ENCODE measurements around the gene MRPL28.
"Not testable (repeated sequence)": the region's sequence is repeated elsewhere in the genome, so short reads cannot be mapped to it uniquely, and the experiment has no call there.

MRPL28 gene

GRCh38 chr16:397736-398332, 27.5 kb upstream of the MRPL28 start:
- H3K27ac Mint-ChIP-seq, result no peak overlapping the region
- H3K4me3 Mint-ChIP-seq, result peak overlapping the region; percentile 64
- H3K4me1 Mint-ChIP-seq (ENCODE audit: low read depth), result peaks cover 21% of the 10 kb centered on the region
- H3K27me3 Mint-ChIP-seq, result no peaks in the 10 kb centered on the region
- H3K36me3 Mint-ChIP-seq, result no peaks in the 10 kb centered on the region
- H3K9me3 Mint-ChIP-seq (ENCODE audit: low read depth), result no peaks in the 10 kb centered on the region

- H3K9me3 Mint-ChIP-seq (ENCODE audit: low read depth), result no peaks in the 10 kb centered on the region
- peaks cover under 1% of the 10 kb centered on the region for H3K36me3 Mint-ChIP-seq
- peaks cover 26% of the 10 kb centered on the region for H3K4me1 Mint-ChIP-seq (ENCODE audit: low read depth)
- H3K27me3 Mint-ChIP-seq, result no peaks in the 10 kb centered on the region
- H3K27ac Mint-ChIP-seq, result peak within 1 kb of the TSS; percentile 87
- peak within 1 kb of the TSS; percentile 90 for H3K4me3 Mint-ChIP-seq
Measured at GRCh38 chr16:397135-397661, 26.9 kb upstream of the MRPL28 start, which contains the start of gene NME4. Gene NME4, plus strand, starts transcription at chr16:397199. Its CDS starts 24 bp downstream, at chr16:397223.

- Mint-ChIP-seq H3K36me3 (peaks cover 2% of the 10 kb centered on the region), H3K4me3 (peak overlapping the region; percentile 90), H3K27ac (peak overlapping the region; percentile 87), H3K4me1 (ENCODE audit: low read depth) (peaks cover 31% of the 10 kb centered on the region), H3K27me3 (no peaks in the 10 kb centered on the region), H3K9me3 (ENCODE audit: low read depth) (no peaks in the 10 kb centered on the region)
Measured at GRCh38 chr16:396605-397004, 26.3 kb upstream of the MRPL28 start.

- Mint-ChIP-seq H3K27me3 (no peaks in the 10 kb centered on the region), H3K36me3 (peaks cover 2% of the 10 kb centered on the region), H3K27ac (no peak overlapping the region), H3K9me3 (ENCODE audit: low read depth) (no peaks in the 10 kb centered on the region), H3K4me1 (ENCODE audit: low read depth) (peaks cover 32% of the 10 kb centered on the region), H3K4me3 (peak overlapping the region; percentile 90)
Measured at GRCh38 chr16:396199-396598, 25.9 kb upstream of the MRPL28 start.

GRCh38 chr16:392450-393030, 22.2 kb upstream of the MRPL28 start:
- Mint-ChIP-seq H3K27ac (peak overlapping the region; percentile 61), H3K4me3 (no peak overlapping the region), H3K9me3 (ENCODE audit: low read depth) (no peaks in the 10 kb centered on the region), H3K36me3 (peaks cover 2% of the 10 kb centered on the region), H3K4me1 (ENCODE audit: low read depth) (peaks cover 20% of the 10 kb centered on the region), H3K27me3 (no peaks in the 10 kb centered on the region)

GRCh38 chr16:391885-392335, 21.6 kb upstream of the MRPL28 start:
- H3K4me1 Mint-ChIP-seq (ENCODE audit: low read depth), result peaks cover 20% of the 10 kb centered on the region

GRCh38 chr16:389352-389751, 19.0 kb upstream of the MRPL28 start:
- H3K4me3 Mint-ChIP-seq, result no peak overlapping the region
- no peaks in the 10 kb centered on the region for H3K9me3 Mint-ChIP-seq (ENCODE audit: low read depth)
- no peak overlapping the region for H3K27ac Mint-ChIP-seq

More at GRCh38 chr16:391885-392335, 21.6 kb upstream of the MRPL28 start:
- Mint-ChIP-seq H3K27ac (peak overlapping the region; percentile 61), H3K36me3 (peaks cover 2% of the 10 kb centered on the region), H3K9me3 (ENCODE audit: low read depth) (no peaks in the 10 kb centered on the region), H3K4me3 (no peak overlapping the region), H3K27me3 (no peaks in the 10 kb centered on the region)

GRCh38 chr16:387761-388666, 17.7 kb upstream of the MRPL28 start:
- H3K9me3 Mint-ChIP-seq (ENCODE audit: low read depth); H3K36me3 Mint-ChIP-seq; H3K4me3 Mint-ChIP-seq; H3K27ac Mint-ChIP-seq; H3K27me3 Mint-ChIP-seq: not testable (repeated sequence)
- H3K4me1 Mint-ChIP-seq (ENCODE audit: low read depth), result peaks cover 22% of the 10 kb centered on the region

More at GRCh38 chr16:389352-389751, 19.0 kb upstream of the MRPL28 start:
- peaks cover 2% of the 10 kb centered on the region for H3K36me3 Mint-ChIP-seq
- peaks cover 12% of the 10 kb centered on the region for H3K4me1 Mint-ChIP-seq (ENCODE audit: low read depth)
- H3K27me3 Mint-ChIP-seq, result no peaks in the 10 kb centered on the region

- Mint-ChIP-seq H3K4me3 (no peak overlapping the region), H3K27ac (no peak overlapping the region), H3K4me1 (ENCODE audit: low read depth) (peaks cover 18% of the 10 kb centered on the region), H3K36me3 (no peaks in the 10 kb centered on the region), H3K9me3 (ENCODE audit: low read depth) (no peaks in the 10 kb centered on the region), H3K27me3 (no peaks in the 10 kb centered on the region)
Measured at GRCh38 chr16:386641-387156, 16.4 kb upstream of the MRPL28 start.

GRCh38 chr16:383326-384051, 13.2 kb upstream of the MRPL28 start:
- H3K4me1 Mint-ChIP-seq (ENCODE audit: low read depth), result peaks cover 27% of the 10 kb centered on the region
- H3K27me3 Mint-ChIP-seq, result no peaks in the 10 kb centered on the region
- no peaks in the 10 kb centered on the region for H3K36me3 Mint-ChIP-seq
- H3K9me3 Mint-ChIP-seq (ENCODE audit: low read depth), result no peaks in the 10 kb centered on the region
- H3K4me3 Mint-ChIP-seq, result peak overlapping the region; percentile 87
- H3K27ac Mint-ChIP-seq, result peak overlapping the region; percentile 75

- H3K27me3 Mint-ChIP-seq, result no peaks in the 10 kb centered on the region
- no peaks in the 10 kb centered on the region for H3K36me3 Mint-ChIP-seq
- peak within 1 kb of the TSS; percentile 50 for H3K27ac Mint-ChIP-seq
- H3K4me1 Mint-ChIP-seq (ENCODE audit: low read depth), result peaks cover 28% of the 10 kb centered on the region
- peak within 1 kb of the TSS; percentile 87 for H3K4me3 Mint-ChIP-seq
- no peaks in the 10 kb centered on the region for H3K9me3 Mint-ChIP-seq (ENCODE audit: low read depth)
Measured at GRCh38 chr16:381789-382717, 11.7 kb upstream of the MRPL28 start, which contains the start of gene PGAP6. Gene PGAP6, minus strand, starts transcription at chr16:381978. Its CDS starts 157 bp downstream, at chr16:381821.

- Mint-ChIP-seq H3K4me1 (ENCODE audit: low read depth) (peaks cover 28% of the 10 kb centered on the region), H3K4me3 (peak overlapping the region; percentile 79), H3K27me3 (no peaks in the 10 kb centered on the region), H3K27ac (no peak overlapping the region), H3K9me3 (ENCODE audit: low read depth) (no peaks in the 10 kb centered on the region), H3K36me3 (no peaks in the 10 kb centered on the region)
Measured at GRCh38 chr16:381012-381788, 10.9 kb upstream of the MRPL28 start.

GRCh38 chr16:380762-381011, 10.3 kb upstream of the MRPL28 start:
- Mint-ChIP-seq H3K9me3 (ENCODE audit: low read depth) (no peaks in the 10 kb centered on the region), H3K27ac (no peak overlapping the region), H3K4me3 (peak overlapping the region; percentile 84), H3K36me3 (no peaks in the 10 kb centered on the region), H3K4me1 (ENCODE audit: low read depth) (peaks cover 28% of the 10 kb centered on the region), H3K27me3 (no peaks in the 10 kb centered on the region)
